Lung (tissue), 12 donors: ENCODE data around the gene SPI1. TPM values are rescaled to one million over a fixed set of nuclear protein-coding genes. Genes with fewer than 3 reads are reported as not detected.

Source experiments
- ATAC-seq: fragments of 200-7000 bp; cut with Tn5 transposase; one replicate; pipeline ENCODE4 v1.9.1; 2020; ENCODE audit warnings: moderate number of reproducible peaks; ENCODE audit not compliant: insufficient read depth, low FRiP score
- DNase-seq, 3 donors: peaks; one replicate each; pipeline ENCODE4 v3.0.0-alpha.2; 2013 to 2017
- H3K27ac ChIP-seq, 2 donors: one replicate each; pipeline ENCODE4 v1.5.1; 2013; ENCODE audit warnings: mild to moderate bottlenecking in 2 of 2, moderate library complexity in 2 of 2, control low read depth in 1 of 2, inconsistent platforms in 1 of 2, low read depth in 1 of 2, low read length in 1 of 2
- H3K27me3 ChIP-seq, 3 donors: one replicate each; pipeline ENCODE4 v1.5.1; 2013; ENCODE audit warnings: low read length in 2 of 3; ENCODE audit not compliant: control insufficient read depth in 3 of 3, insufficient read depth in 3 of 3
- H3K36me3 ChIP-seq, 4 donors: one replicate each; pipeline ENCODE4 v1.5.1; 2013; ENCODE audit warnings: low read length in 4 of 4, mild to moderate bottlenecking in 1 of 4, moderate library complexity in 1 of 4; ENCODE audit not compliant: control insufficient read depth in 4 of 4, insufficient read depth in 4 of 4
- H3K4me1 ChIP-seq, 5 donors: one replicate each; pipeline ENCODE4 v1.5.1; 2013; ENCODE audit warnings: low read length in 5 of 5, mild to moderate bottlenecking in 2 of 5, moderate library complexity in 1 of 5; ENCODE audit not compliant: control insufficient read depth in 5 of 5, insufficient read depth in 5 of 5
- H3K4me3 ChIP-seq: one replicate; pipeline ENCODE4 v1.5.1; 2013; ENCODE audit warnings: mild to moderate bottlenecking, control low read depth, moderate library complexity
- H3K9ac ChIP-seq, 2 donors: one replicate each; pipeline ENCODE4 v1.5.1; 2013; ENCODE audit warnings: low read length in 2 of 2, control low read depth in 1 of 2; ENCODE audit not compliant: insufficient read depth in 1 of 2
- H3K9me3 ChIP-seq, 4 donors: one replicate each; pipeline ENCODE4 v1.5.1; 2013; ENCODE audit warnings: low read length in 3 of 4, mild to moderate bottlenecking in 1 of 4, moderate library complexity in 1 of 4; ENCODE audit not compliant: control insufficient read depth in 4 of 4, insufficient read depth in 3 of 4
- CTCF ChIP-seq: IDR thresholded peaks from 2 replicates; pipeline ENCODE4 v1.5.1; 2012; ENCODE audit warnings: mild to moderate bottlenecking; ENCODE audit errors: control extremely low read depth, extremely low read depth
- WGBS, 2 donors: extraction: QIAGEN DNeasy Blood & Tissue Kit; methylation state at CpG; one replicate each; pipeline ENCODE4 v1.1.7; 2013; 5-methylcytosine and 5-hydroxymethylcytosine counted together
- polyA plus RNA-seq, 2 donors: library from polyadenylated mRNA; stranded (reverse); fragments of 200-250 nt; gene quantifications; one replicate each; pipeline ENCODE4 v1.2.1, GENCODE V29; 2013
- total RNA-seq, 2 donors: library from RNA; depleted of rRNA in 1 of 2; stranded (reverse); fragments of >200 nt in 1 of 2; gene quantifications; one replicate each; pipeline ENCODE4 v1.2.1, GENCODE V29; 2014 to 2021
- donor health status: control.
- donor health status: control.
- donor health status: Bipolar disorder and iron deficiency.
- donor health status: healthy.
- donor health status: DM: yes; HTN: yes; CAD: no.

SPI1 gene
- total and polyA plus RNA-seq, 4 donors = 27.6 to 344 (median 156) TPM

- Histone ChIP-seq H3K4me3 (no peak overlapping the region), H3K27ac (peak overlapping the region; percentile 71 to 92), H3K36me3 (peaks cover 8 to 57% (median 27%) of the 10 kb centered on the region in 4 donors), H3K27me3 (no peaks in the 10 kb centered on the region), H3K9ac (peak overlapping the region in 1 of 2 donors; percentile 3), H3K4me1 (peaks cover 0 to 20% (median 15%) of the 10 kb centered on the region in 5 donors), H3K9me3 (peaks cover 0 to 2% (median 0%) of the 10 kb centered on the region in 4 donors)
- WGBS, 2 donors = 88 to 89% methylated on average over 31 of the region's 31 CpGs
- DNase-seq (no peak), ATAC-seq (no peak)
- no peak for TF ChIP-seq CTCF
Observed at GRCh38 chr11:47415091-47415854, 36.9 kb upstream of the SPI1 start.

GRCh38 chr11:47414685-47415070 is 36.3 kb upstream of the SPI1 start:
- peaks cover 3 to 26% (median 21%) of the 10 kb centered on the region in 5 donors for H3K4me1 ChIP-seq
- ATAC-seq = no peak
- peaks cover 4 to 52% (median 22%) of the 10 kb centered on the region in 4 donors for H3K36me3 ChIP-seq
- TF ChIP-seq CTCF = no peak
- DNase-seq = no peak
- peak overlapping the region; percentile 49 to 54 for H3K27ac ChIP-seq
- no peaks in the 10 kb centered on the region for H3K27me3 ChIP-seq
- no peak overlapping the region for H3K9ac ChIP-seq
- 90 to 97% methylated on average over 18 to 19 of the region's 19 CpGs for WGBS, 2 donors
- H3K9me3 ChIP-seq = no peaks in the 10 kb centered on the region
- H3K4me3 ChIP-seq = no peak overlapping the region

GRCh38 chr11:47413908-47414684 is 35.7 kb upstream of the SPI1 start:
- peaks cover under 1 to 49% (median 18%) of the 10 kb centered on the region in 4 donors for H3K36me3 ChIP-seq
- 81 to 90% methylated on average over 16 of the region's 16 CpGs for WGBS, 2 donors
- no peak overlapping the region for H3K4me3 ChIP-seq
- H3K9me3 ChIP-seq = no peaks in the 10 kb centered on the region
- H3K4me1 ChIP-seq = peaks cover 3 to 31% (median 24%) of the 10 kb centered on the region in 5 donors
- no peaks in the 10 kb centered on the region for H3K27me3 ChIP-seq
- peak in 1 of 3 donors; percentile 32 for DNase-seq
- peak overlapping the region; percentile 49 to 54 for H3K27ac ChIP-seq
- H3K9ac ChIP-seq = no peak overlapping the region
- ATAC-seq = no peak
- TF ChIP-seq CTCF = no peak
